ENCODE measurements around the gene IQCK. TPM values are rescaled to one million over a fixed set of nuclear protein-coding genes. Genes with fewer than 3 reads are reported as not detected.

The IQCK gene
- total and polyA plus RNA-seq, 3 donors from 2014 or later: 77.8 to 102 (median 91.3) TPM

- H3K9me3 ChIP-seq: no peaks in the 10 kb centered on the region
- peak overlapping the region; percentile 27 to 93 for H3K4me3 ChIP-seq
- peaks cover 27% of the 10 kb centered on the region for H3K4me1 ChIP-seq
- TF ChIP-seq POLR2A (IDR thresholded peaks at IDR 0.05) (no peak), CTCF (IDR thresholded peaks at IDR 0.05) (no peak)
- 18 to 20% methylated on average over 20 to 41 of the region's 41 CpGs for WGBS, 2 donors
- intact Hi-C loops (cut with DNase I; ENCODE audit: low total_unique reads): loop anchor here (5.0 kb wide), 1 partner anchor 283 kb away; no protein-coding TSS in a partner anchor
- no peaks in the 10 kb centered on the region for H3K36me3 ChIP-seq (ENCODE audit: low read depth, missing control alignments)
- no peak overlapping the region for H3K27ac ChIP-seq
- no peaks in the 10 kb centered on the region for H3K27me3 ChIP-seq
- peak; percentile 48 for DNase-seq
Observed at GRCh38 chr16:19885451-19886072, 167.5 kb downstream of the IQCK start.

GRCh38 chr16:19886073-19886941, 168.2 kb downstream of the IQCK start:
- peak; percentile 99 to 100 (median 99) for TF ChIP-seq CTCF (IDR thresholded peaks at IDR 0.05)
- no peak for TF ChIP-seq POLR2A (IDR thresholded peaks at IDR 0.05)
- intact Hi-C loops (cut with DNase I; ENCODE audit: low total_unique reads): loop anchor here (5.0 kb wide), 1 partner anchor 284 kb away; no protein-coding TSS in a partner anchor
- peak; percentile 90 for DNase-seq
- H3K27me3 ChIP-seq: no peaks in the 10 kb centered on the region
- peaks cover 22% of the 10 kb centered on the region for H3K4me1 ChIP-seq
- no peak overlapping the region for H3K27ac ChIP-seq
- no peaks in the 10 kb centered on the region for H3K9me3 ChIP-seq
- WGBS, 2 donors: 6 to 7% methylated on average over 19 to 20 of the region's 20 CpGs
- H3K36me3 ChIP-seq (ENCODE audit: low read depth, missing control alignments): no peaks in the 10 kb centered on the region
- peak overlapping the region in 1 of 2 donors; percentile 93 for H3K4me3 ChIP-seq

- no peak overlapping the region for H3K4me3 ChIP-seq
- H3K27me3 ChIP-seq: no peaks in the 10 kb centered on the region
- intact Hi-C loops (cut with DNase I; ENCODE audit: low total_unique reads): loop anchor here (5.0 kb wide), 1 partner anchor 287 kb away; no protein-coding TSS in a partner anchor
- WGBS, 2 donors: 76 to 93% methylated on average over 3 of the region's 3 CpGs
- peaks cover 13% of the 10 kb centered on the region for H3K4me1 ChIP-seq
- H3K9me3 ChIP-seq: no peaks in the 10 kb centered on the region
- no peak for TF ChIP-seq POLR2A (IDR thresholded peaks at IDR 0.05)
- TF ChIP-seq CTCF (IDR thresholded peaks at IDR 0.05): no peak
- no peak for DNase-seq
- no peak overlapping the region for H3K27ac ChIP-seq
- H3K36me3 ChIP-seq (ENCODE audit: low read depth, missing control alignments): no peaks in the 10 kb centered on the region
Observed at GRCh38 chr16:19888834-19889233, 170.8 kb downstream of the IQCK start.

- Histone ChIP-seq H3K36me3 (ENCODE audit: low read depth, missing control alignments) (no peaks in the 10 kb centered on the region), H3K4me1 (peaks cover 4% of the 10 kb centered on the region), H3K27me3 (no peaks in the 10 kb centered on the region), H3K4me3 (no peak overlapping the region), H3K9me3 (no peaks in the 10 kb centered on the region), H3K27ac (no peak overlapping the region)
- 82 to 88% methylated on average over 3 of the region's 3 CpGs for WGBS, 2 donors
- no peak for TF ChIP-seq POLR2A (IDR thresholded peaks at IDR 0.05)
- no peak for TF ChIP-seq CTCF (IDR thresholded peaks at IDR 0.05)
- intact Hi-C loops (cut with DNase I; ENCODE audit: low total_unique reads): no loop called here
- DNase-seq: no peak
Observed at GRCh38 chr16:19890901-19891300, 172.8 kb downstream of the IQCK start.

Data from testis (tissue), 3 donors.